ENCODE results near the gene MNDA. TPM values are rescaled to one million over a fixed set of nuclear protein-coding genes. Genes with fewer than 3 reads are reported as not detected.
"Not testable (repeated sequence)": the region's sequence is repeated elsewhere in the genome, so short reads cannot be mapped to it uniquely, and the experiment has no call there.

MNDA gene
- total RNA-seq, 1 donor from 2014 or later, result 6.9 TPM

DNA sequence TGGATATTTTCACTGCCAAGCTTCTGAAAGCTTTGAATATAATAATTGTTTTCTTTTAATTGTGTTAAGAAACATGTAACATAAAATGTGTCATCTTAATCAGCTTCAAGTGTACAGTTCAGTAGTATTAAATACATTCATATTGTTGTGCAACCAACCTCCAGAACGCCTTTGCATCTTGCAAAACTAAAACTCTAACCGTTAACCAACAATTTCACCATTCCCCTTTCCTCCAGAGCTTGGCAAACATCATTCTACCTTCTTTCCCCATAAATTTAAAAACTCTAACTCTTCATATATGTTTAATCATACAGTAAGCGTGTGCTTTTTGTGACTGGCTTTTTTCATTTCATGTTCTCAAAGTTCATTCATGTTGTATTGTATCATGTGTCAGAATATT, 2.1 kb downstream of the MNDA start:
- no peak for DNase-seq (ENCODE audit: low spot score)
- intact Hi-C loops (cut with DNase I), result no loop called here

GRCh38 chr1:158836038-158836437, 4.9 kb downstream of the MNDA start:
- intact Hi-C loops (cut with DNase I), result no loop called here
- DNase-seq (ENCODE audit: low spot score), result no peak

DNA sequence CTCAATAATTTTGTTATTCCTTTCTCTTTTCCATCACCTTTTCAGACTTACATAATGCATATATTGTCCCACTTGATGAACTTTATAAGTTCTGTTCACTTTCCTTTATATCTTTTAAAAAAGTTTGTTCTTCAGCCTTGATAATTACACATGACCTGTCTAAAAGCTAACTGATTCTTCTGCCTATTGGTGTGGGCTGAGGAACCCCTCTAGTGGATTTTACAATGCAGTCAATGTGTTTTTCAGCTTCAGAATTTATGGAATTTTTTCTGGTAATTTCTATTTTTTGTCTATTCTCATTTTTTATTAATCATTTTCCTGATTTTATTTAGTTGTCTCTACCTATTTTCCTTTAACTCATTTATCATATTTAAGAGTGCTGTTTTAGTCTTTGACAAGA, 7.5 kb downstream of the MNDA start:
- no peak for DNase-seq (ENCODE audit: low spot score)
- intact Hi-C loops (cut with DNase I), result no loop called here

- intact Hi-C loops (cut with DNase I), result no loop called here
- DNase-seq (ENCODE audit: low spot score), result no peak
Observed at GRCh38 chr1:158839566-158839965, 8.4 kb downstream of the MNDA start.

DNA sequence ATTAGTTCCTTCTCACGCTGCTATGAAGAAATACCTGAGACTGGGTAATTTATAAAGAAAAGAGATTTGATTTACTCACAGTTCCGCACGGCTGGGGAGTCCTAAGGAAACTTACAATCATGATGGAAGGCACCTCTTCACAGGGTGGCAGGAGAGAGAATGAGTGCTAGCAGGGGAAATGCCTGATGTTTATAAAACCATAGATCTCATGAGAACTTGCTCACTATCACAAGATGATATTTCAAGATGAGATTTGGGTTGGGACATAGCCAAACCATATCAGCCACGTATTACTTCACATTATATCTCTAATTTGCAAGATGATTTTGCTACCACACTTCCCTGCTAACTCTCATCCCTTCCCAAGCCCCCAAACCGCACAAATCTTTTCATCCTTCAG, 9.1 kb downstream of the MNDA start:
- intact Hi-C loops (cut with DNase I), result no loop called here
- no peak for DNase-seq (ENCODE audit: low spot score)

DNA sequence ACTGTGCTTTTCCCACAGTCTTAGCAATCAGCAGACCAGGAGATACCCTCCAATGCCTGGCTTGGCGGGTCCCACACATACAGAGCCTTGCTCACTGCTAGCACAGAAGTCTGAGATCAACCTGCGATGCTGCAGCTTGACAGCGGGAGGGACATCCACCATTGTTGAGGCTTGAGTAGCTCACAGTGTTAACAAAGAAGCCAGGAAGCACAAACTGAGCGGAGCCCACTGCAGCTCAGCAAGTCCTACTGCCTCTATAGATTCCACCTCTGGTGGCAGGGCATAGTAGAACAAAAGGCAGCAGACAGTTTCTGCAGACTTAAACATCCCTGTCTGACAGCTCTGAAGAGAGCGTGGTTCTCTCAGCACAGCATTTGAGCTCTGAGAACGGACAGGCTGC, 33.4 kb downstream of the MNDA start:
- intact Hi-C loops (cut with DNase I), result no loop called here
- DNase-seq (ENCODE audit: low spot score), result no peak

DNA sequence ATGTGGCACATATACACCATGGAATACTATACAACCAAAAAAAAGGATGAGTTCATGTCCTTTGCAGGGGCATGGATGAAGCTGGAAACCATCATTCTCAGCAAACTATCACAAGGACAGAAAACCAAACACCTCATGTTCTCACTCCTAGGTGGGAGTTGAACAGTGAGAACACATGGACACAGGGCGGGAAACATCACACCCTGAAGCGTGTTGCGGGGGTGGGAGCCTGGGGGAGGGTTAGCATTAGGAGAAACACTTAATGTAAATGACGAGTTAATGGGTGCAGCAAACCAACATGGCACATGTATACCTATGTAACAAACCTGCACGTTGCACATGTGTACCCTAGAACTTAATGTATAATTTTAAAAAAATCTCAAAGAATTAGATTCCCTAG, 39.3 kb downstream of the MNDA start:
- DNase-seq (ENCODE audit: low spot score); intact Hi-C loops (cut with DNase I): not testable (repeated sequence)

GRCh38 chr1:158873141-158873540, 42.0 kb downstream of the MNDA start:
- DNase-seq (ENCODE audit: low spot score), result no peak
- intact Hi-C loops (cut with DNase I), result no loop called here

DNA sequence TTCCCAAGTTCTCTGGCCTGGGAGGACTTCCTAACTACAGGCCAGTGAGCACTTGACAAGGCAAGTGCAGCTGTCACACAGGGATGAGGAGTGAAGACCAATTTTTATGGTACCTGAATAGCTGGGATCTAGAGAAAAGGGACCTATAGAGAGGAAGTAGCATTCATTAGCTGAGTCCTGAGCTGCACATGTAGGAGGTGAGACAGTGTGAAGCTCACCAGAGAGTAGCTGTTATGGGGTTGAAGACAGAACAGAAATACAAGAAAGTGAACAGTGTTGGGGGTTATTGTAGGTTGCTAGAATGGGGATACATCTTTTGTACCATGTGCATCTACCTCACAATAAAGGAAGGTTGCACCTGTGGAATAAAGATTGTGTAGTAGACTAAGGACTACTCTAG, 62.5 kb downstream of the MNDA start:
- no peak for DNase-seq (ENCODE audit: low spot score)
- intact Hi-C loops (cut with DNase I), result no loop called here

DNA sequence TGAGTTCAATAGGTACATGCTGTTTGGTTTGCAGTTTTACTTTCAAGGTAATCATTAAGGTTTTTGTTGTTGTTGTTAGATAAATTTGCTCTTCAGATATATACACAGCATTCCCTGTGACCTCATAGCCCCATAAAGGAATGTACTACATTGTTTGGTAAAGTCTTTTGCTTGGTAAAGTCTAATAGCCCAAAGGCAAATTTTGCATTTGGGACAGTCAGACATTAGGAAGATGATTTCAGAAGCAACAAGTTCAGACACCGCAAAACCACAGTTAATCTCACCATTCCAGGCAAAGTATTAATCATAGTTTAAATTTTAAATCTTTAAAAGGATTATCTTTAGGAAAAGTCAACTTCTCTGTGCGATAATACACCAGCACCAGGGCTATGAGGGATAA, 67.6 kb downstream of the MNDA start:
- no peak for DNase-seq (ENCODE audit: low spot score)
- intact Hi-C loops (cut with DNase I), result no loop called here

Other genes with a start within 250 kb of the MNDA start
- not detected for gene OR10Z1, start 226.1 kb upstream of the MNDA start, total RNA-seq
- gene SPTA1, start 144.6 kb upstream of the MNDA start, total RNA-seq, result 0.43 TPM
- not detected for gene OR6K2, start 130.7 kb upstream of the MNDA start, total RNA-seq
- not detected for gene OR6K3, start 110.6 kb upstream of the MNDA start, total RNA-seq
- not detected for gene OR6K6, start 76.6 kb upstream of the MNDA start, total RNA-seq
- gene OR6N1, start 59.2 kb upstream of the MNDA start, total RNA-seq, result not detected
- not detected for gene OR6N2, start 50.1 kb upstream of the MNDA start, total RNA-seq
- 0.19 TPM for gene PYHIN1, start 100.2 kb downstream of the MNDA start, total RNA-seq
- 31.1 TPM for gene IFI16, start 178.6 kb downstream of the MNDA start, total RNA-seq
- gene AIM2, start 245.4 kb downstream of the MNDA start, total RNA-seq, result 0.35 TPM

Data from cardiac septum (tissue), 1 donor.